ENCODE results near the gene DDAH1.

The DDAH1 gene

GRCh38 chr1:85440612-85441011, 24.3 kb downstream of the DDAH1 start:
- no peak for DNase-seq (ENCODE audit: low spot score)

DNA sequence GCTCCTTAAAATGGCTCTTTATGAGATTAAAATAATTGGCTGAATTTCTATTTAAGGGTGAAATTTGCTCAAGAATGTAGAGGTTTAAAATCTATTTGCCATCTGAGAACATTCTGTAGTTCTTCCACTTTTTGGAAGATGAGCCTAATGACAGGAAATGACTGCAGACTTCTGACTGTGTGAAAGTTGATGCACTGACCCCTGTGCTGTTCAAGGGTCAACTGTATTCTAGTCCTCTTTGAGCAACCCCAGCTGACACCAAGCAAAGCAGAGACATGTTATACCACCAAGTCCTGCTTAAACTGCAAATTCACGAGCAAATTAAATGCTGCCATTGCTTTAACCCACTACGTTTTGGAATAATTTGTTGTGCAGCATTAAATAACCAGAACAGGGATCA, 26.6 kb downstream of the DDAH1 start:
- no peak for DNase-seq (ENCODE audit: low spot score)

GRCh38 chr1:85437139-85437538, 27.8 kb downstream of the DDAH1 start:
- DNase-seq (ENCODE audit: low spot score), result no peak

GRCh38 chr1:85433096-85433495, 31.9 kb downstream of the DDAH1 start:
- no peak for DNase-seq (ENCODE audit: low spot score)

GRCh38 chr1:85428471-85429089, 36.4 kb downstream of the DDAH1 start:
- no peak for DNase-seq (ENCODE audit: low spot score)

DNA sequence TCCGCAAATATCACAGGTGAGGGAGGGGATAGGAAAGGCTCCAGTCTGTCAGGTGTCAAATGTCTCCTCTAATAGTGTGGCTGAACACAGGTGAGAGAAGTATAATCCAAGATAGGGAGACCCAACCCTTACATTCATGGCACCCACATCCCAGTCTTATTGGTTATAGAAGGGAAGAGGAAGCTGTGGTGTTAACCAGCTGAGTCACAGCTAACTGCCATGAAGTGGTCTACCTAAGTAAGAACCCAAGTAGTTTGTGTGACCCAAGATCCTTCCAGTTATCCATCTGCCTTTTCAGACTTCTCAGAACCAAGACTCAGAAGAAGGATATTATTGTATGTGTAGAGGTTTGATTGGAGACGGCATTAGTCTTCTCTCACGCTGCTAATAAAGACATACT, 37.1 kb downstream of the DDAH1 start:
- DNase-seq (ENCODE audit: low spot score), result no peak

GRCh38 chr1:85427331-85427730, 37.6 kb downstream of the DDAH1 start:
- DNase-seq (ENCODE audit: low spot score), result no peak

DNA sequence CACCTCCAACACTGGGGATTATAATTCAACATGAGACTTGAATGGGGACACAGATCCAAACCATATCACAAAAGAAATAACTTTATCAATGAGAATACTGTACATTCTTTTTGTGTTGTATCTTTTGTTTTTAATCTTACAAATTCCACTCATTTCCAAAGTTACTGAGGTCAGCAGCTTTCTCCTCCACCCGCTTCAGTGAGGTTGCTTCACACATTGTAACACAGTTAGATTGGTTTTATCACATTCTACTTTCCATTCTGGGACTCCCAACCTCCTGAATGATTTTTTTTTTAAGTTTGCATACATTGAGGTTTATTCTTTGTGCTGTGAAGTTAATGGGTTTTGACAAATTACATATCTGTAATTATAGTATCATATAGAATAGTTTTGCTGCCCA, 43.8 kb downstream of the DDAH1 start:
- no peak for DNase-seq (ENCODE audit: low spot score)

DNA sequence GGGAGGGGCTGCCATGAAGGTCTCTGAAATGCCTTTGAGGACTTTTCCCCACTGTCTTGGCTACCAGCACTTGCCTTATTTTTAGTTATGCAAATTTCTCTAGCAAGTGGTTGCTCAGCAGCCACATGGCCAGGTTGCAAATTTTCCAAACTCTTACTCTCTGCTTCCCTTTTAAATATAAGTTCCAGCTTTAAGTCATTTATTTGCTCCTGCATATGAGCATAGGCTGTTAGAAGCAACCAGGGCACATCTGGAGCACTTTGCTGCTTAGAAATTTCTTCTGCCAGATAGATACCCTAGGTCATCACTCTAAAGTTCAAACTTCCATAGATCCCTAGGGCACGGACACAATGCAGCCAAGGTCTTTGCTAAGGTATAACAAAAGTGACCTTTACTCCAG, 44.8 kb downstream of the DDAH1 start:
- DNase-seq (ENCODE audit: low spot score), result no peak

DNA sequence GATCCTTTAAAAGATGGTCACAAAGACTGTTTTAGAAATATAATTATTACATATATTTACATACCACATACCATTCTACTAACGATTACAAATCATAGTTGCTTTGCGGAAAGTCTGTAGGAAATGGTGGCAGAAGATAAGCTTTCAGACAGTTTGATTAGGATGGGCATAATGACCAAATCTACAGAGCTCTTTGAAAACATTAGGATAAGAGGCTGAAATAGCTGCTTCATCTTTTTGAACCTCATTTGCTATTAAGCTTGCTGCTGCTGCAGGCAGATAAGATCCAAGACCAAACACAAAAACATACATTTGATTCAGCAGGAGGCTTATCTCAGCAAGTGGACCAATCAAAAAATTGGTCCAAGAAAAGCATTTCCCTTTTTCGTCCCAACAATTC, 47.1 kb downstream of the DDAH1 start:
- DNase-seq (ENCODE audit: low spot score), result no peak

DNA sequence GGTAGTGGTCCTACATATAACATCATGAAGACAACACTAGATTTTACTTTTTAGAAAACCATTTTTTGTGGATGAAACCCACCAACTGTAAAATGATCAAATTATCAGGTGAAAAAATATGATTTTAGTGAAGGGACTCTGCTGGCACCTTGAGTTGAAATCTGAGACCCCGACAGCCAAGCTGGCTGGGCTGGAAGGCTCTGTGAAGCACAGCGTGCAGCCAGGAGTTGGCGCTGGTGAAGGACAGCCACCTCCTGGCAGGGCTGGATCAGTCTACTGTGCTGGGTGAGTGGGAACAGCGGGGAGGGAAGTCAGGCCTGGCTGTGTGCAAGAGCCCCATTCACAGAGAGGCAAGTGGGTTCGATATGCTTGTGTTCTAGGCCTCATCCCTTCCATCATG, 47.9 kb downstream of the DDAH1 start:
- DNase-seq (ENCODE audit: low spot score), result peak; percentile 55

- DNase-seq (ENCODE audit: low spot score), result no peak
These were observed 51.8 kb downstream of the DDAH1 start for GRCh38 chr1:85413169-85413568.

DNA sequence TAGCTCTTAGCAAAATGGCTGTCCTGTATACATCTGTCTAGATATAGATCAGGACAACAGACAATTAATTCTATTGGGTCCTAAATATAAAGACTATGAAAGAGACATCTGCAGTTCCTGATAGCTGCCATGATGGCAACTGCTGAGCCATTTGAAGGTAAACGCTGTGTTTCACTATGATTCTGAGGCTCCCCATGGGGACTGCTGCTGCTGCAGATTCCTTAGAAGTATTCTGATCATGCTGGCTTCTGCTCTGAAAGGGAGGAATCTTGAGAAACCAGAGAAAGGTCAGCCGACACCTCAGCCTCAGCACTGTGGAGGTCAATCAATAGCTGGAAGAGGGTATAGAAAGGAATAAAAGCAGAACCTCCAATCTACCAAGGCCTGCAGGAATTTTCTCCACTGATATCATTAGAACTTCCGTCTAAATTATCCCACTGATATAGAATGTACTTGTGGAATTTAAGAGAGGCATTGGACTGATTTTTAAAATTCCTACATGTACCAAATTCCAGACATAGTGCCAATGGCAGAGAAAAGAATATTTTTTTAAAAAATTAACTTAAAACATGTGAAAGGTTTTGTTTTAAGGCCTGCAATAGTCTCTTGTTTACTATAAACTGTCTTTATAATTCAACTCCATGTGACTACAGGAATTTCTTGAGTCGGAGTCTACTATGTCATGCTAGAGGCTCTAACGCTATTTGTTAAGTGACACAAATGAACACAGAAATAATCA, 53.2 kb downstream of the DDAH1 start:
- DNase-seq (ENCODE audit: low spot score), result no peak

DNA sequence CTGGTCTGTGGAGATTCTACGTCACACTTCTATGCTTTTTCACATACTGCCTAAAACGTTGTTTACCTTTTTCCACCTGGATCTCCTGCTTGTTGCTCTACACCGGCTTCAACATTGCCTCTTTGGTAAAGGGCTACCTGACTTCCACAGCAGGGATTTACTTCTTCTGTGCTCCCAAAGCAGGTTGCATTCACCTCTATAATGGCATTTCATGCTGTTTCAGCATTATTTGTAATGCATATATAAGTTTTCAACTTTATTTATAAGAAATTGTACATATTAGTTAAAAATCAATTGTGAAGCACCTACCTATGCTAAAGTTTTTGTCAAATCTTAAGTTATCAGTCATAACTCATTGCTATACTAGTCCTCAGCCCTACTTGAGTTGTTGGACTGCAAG, 55.4 kb downstream of the DDAH1 start:
- no peak for DNase-seq (ENCODE audit: low spot score)

- DNase-seq (ENCODE audit: low spot score), result no peak
These were observed 57.1 kb downstream of the DDAH1 start for GRCh38 chr1:85407746-85408377.

GRCh38 chr1:85406887-85407533, 57.9 kb downstream of the DDAH1 start:
- DNase-seq (ENCODE audit: low spot score), result peak; percentile 33

DNA sequence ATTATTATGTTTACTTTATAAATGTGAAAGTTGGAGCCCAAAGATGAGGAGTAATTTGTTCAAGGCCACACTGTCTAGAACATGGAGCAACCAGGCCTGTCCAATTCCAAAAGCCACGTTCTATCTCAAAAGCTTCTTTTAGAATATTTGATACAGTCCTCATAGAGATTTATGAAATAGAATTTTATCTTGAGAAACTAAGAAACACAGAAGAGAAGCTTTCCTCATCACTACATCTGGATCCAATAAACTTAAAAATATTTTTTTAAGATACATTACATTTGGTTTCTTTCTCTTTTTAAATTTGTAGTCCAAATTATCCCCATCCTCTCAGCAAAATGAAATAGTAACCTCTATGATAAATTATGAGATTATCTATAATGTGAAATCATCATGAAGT, 58.9 kb downstream of the DDAH1 start:
- no peak for DNase-seq (ENCODE audit: low spot score)

- DNase-seq (ENCODE audit: low spot score), result no peak
These were observed 60.6 kb downstream of the DDAH1 start for GRCh38 chr1:85404408-85404807.

GRCh38 chr1:85398391-85399064, 66.4 kb downstream of the DDAH1 start:
- no peak for DNase-seq (ENCODE audit: low spot score)

DNA sequence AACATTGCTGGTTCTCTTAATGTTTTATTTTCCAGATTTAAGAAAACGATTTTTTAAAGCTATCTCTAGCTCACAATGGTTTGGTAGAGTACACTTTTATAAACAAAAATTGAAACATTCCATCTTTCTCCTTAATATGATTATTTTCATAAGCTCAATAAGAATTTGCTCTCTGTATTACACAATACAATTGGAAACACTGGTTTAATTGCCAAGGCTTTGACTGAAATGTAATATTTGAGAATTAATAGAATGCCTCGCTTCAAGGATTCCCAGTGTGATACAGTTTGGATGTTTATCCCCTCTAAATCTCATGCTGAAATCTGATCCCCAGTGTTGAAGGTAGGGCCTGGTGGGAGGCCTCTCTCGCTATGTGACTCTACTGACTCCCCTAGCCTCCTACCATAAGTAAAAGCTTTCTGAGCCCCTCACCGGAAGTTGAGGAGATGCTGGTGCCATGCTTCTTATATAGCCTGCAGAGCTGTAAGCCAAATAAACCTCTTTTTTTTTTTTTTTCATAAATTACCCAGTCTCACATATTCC, 67.4 kb downstream of the DDAH1 start:
- DNase-seq (ENCODE audit: low spot score), result no peak

DNA sequence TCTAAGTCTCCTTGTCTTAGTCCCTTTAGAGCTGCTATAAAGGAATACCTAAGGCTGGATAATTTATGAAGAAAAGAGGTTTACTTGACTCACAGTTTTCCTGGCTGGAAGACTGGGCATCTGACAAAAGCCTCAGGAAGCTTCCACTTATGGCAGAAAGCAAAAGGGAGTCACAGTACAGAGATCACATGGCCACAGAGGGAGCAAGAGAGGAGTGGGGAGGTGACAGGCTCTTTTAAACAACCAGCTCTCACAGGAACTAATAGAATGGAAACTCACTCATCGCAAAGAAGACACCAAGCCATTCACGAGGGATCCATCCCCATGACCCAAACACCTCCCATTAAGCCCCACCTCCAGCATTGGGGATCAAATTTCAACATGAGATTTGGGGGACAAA, 68.8 kb downstream of the DDAH1 start:
- no peak for DNase-seq (ENCODE audit: low spot score)

DNA sequence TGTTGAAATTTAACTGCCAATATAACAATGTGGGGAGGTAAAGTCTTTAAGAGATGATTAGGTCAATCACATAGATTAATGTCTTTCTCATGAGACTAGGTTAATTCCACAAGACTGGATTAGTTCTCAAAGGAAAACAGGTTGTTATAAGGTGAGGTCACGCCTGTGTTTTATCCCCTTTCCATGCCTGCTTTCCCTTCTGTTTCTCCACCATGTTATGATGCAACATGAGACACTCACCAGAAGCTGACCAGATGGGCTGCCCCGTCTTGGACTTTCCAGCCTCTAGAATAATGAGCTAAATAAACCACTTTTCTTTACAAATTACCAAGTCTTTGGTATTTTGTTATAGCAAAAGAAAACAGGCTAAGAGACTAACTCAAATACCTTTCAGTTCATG, 70.8 kb downstream of the DDAH1 start:
- DNase-seq (ENCODE audit: low spot score), result no peak

Measured in iPS-NIHi11 (cell line).